Endodermal cell (in vitro differentiated cells): ENCODE results near the gene GPATCH3. TPM values are rescaled to one million over a fixed set of nuclear protein-coding genes. Genes with fewer than 3 reads are reported as not detected.

Experiments
- DNase-seq: peaks from one replicate; pipeline ENCODE4 v3.0.0-alpha.2; 2017
- H3K27ac ChIP-seq: 2 replicates; pipeline ENCODE4 v1.5.1; 2013; ENCODE audit warnings: mild to moderate bottlenecking, low read depth, low read length, moderate library complexity
- H3K27me3 ChIP-seq: 2 replicates; pipeline ENCODE4 v1.6.1; 2013; ENCODE audit warnings: mild to moderate bottlenecking, low read length, moderate library complexity; ENCODE audit not compliant: insufficient read depth, control insufficient read depth, poor library complexity, severe bottlenecking
- H3K36me3 ChIP-seq: 2 replicates; pipeline ENCODE4 v1.7.0; 2013; ENCODE audit warnings: mild to moderate bottlenecking, low read length, moderate library complexity; ENCODE audit not compliant: control insufficient read depth, insufficient read depth
- H3K4me1 ChIP-seq: one replicate; pipeline ENCODE4 v1.7.0; 2013; ENCODE audit warnings: low read length; ENCODE audit not compliant: control insufficient read depth, insufficient read depth
- H3K4me3 ChIP-seq: 2 replicates; pipeline ENCODE4 v1.5.1; 2013; ENCODE audit warnings: mild to moderate bottlenecking, low read length, moderate library complexity
- H3K9ac ChIP-seq: 2 replicates; pipeline ENCODE4 v1.6.1; 2013; ENCODE audit warnings: mild to moderate bottlenecking, low read length, moderate library complexity; ENCODE audit not compliant: poor library complexity, severe bottlenecking; ENCODE audit errors: extremely low read depth
- H3K9me3 ChIP-seq: 2 replicates; pipeline ENCODE4 v1.6.1; 2013; ENCODE audit warnings: mild to moderate bottlenecking, low read length, moderate library complexity; ENCODE audit not compliant: control insufficient read depth
- H3K27ac Mint-ChIP-seq: 2 replicates; pipeline ENCODE4 v1.8.0; 2020; ENCODE audit warnings: mixed read lengths
- H3K27me3 Mint-ChIP-seq: 2 replicates; pipeline ENCODE4 v1.8.0; 2021; ENCODE audit warnings: mild to moderate bottlenecking, mixed read lengths; ENCODE audit not compliant: insufficient read depth
- H3K36me3 Mint-ChIP-seq: 2 replicates; pipeline ENCODE4 v1.8.0; 2020; ENCODE audit warnings: low read depth, mixed read lengths
- H3K4me1 Mint-ChIP-seq: 2 replicates; pipeline ENCODE4 v1.8.0; 2020; ENCODE audit warnings: mixed read lengths
- H3K4me3 Mint-ChIP-seq: 2 replicates; pipeline ENCODE4 v1.8.0; 2020; ENCODE audit warnings: mild to moderate bottlenecking, moderate library complexity, mixed read lengths
- H3K9me3 Mint-ChIP-seq: 2 replicates; pipeline ENCODE4 v1.8.0; 2020; ENCODE audit warnings: mild to moderate bottlenecking, mixed read lengths
- CTCF ChIP-seq: fragments of 200-600 bp; sonication (generic); conservative IDR thresholded peaks from 2 replicates; pipeline ENCODE4 v1.5.0; 2021; ENCODE audit warnings: antibody characterized with exemption, mild to moderate bottlenecking
- WGBS, 2 experiments: methylation state at CpG; one replicate each; pipeline versions ENCODE4 v1.1.5 to v1.1.7; 2013; ENCODE audit warnings: missing lambda C conversion rate in 2 of 2, mixed read lengths in 1 of 2; ENCODE audit not compliant: insufficient coverage in 1 of 2, insufficient read length in 1 of 2; 5-methylcytosine and 5-hydroxymethylcytosine counted together
- total RNA-seq, 2 donors: library from RNA; stranded (reverse); fragmentation: NEBNext Ultra II Directional in 1 of 2; extraction: Animal tissue kit (Norgen Biotek cat#: 25700) in 1 of 2; gene quantifications; 2 replicates in 1 of 2; 3 replicates in 1 of 2; pipeline ENCODE4 v1.2.1, GENCODE V29; 2021

The GPATCH3 gene
- total RNA-seq, 2 donors from 2014 or later: 21.3 to 23.2 TPM

DNA sequence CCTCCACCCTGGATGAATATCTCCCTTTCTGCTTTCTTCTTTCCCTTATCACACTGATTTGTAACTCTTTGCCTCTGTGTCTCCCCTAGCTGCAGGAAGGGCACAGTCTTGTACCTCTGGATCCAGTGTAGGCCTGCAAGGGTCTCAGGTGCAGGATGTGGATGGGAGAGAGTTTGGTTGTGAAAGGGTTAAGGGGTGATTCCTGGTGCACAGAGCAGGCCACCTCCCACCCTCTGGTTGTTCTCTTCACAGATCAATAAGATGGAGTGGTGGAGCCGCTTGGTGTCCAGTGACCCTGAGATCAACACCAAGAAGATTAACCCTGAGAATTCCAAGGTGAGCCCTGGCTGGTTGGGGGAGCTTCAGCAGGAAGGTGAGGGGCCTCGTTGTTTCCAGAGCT lies 44.9 kb upstream of the GPATCH3 start:
- no peak for DNase-seq
- H3K4me3 Mint-ChIP-seq: no peak overlapping the region
- peaks cover 66% of the 10 kb centered on the region for H3K36me3 Mint-ChIP-seq
- no peak for TF ChIP-seq CTCF
- H3K4me1 Mint-ChIP-seq: peaks cover 17% of the 10 kb centered on the region
- H3K9me3 Mint-ChIP-seq: peaks cover 3% of the 10 kb centered on the region
- peaks cover 65% of the 10 kb centered on the region for H3K36me3 ChIP-seq
- no peaks in the 10 kb centered on the region for H3K27me3 ChIP-seq
- H3K27ac Mint-ChIP-seq: no peak overlapping the region
- H3K4me1 ChIP-seq: peaks cover 9% of the 10 kb centered on the region
- no peak overlapping the region for H3K9ac ChIP-seq
- WGBS, 2 experiments: 92 to 100% methylated on average over 2 of the region's 2 CpGs
- no peak overlapping the region for H3K27ac ChIP-seq
- no peaks in the 10 kb centered on the region for H3K27me3 Mint-ChIP-seq
- H3K9me3 ChIP-seq: no peaks in the 10 kb centered on the region
- no peak overlapping the region for H3K4me3 ChIP-seq

- Histone ChIP-seq H3K4me1 (peaks cover 9% of the 10 kb centered on the region), H3K4me3 (no peak overlapping the region), H3K27me3 (no peaks in the 10 kb centered on the region), H3K27ac (no peak overlapping the region), H3K9me3 (no peaks in the 10 kb centered on the region), H3K36me3 (peaks cover 77% of the 10 kb centered on the region), H3K9ac (no peak overlapping the region)
- no peaks in the 10 kb centered on the region for H3K27me3 Mint-ChIP-seq
- TF ChIP-seq CTCF: no peak
- peaks cover 3% of the 10 kb centered on the region for H3K9me3 Mint-ChIP-seq
- H3K4me1 Mint-ChIP-seq: peaks cover 11% of the 10 kb centered on the region
- WGBS, 2 experiments: 91 to 94% methylated on average over 4 to 12 of the region's 12 CpGs
- H3K27ac Mint-ChIP-seq: peak overlapping the region; percentile 74
- no peak for DNase-seq
- H3K36me3 Mint-ChIP-seq: peaks cover 70% of the 10 kb centered on the region
- no peak overlapping the region for H3K4me3 Mint-ChIP-seq
Measured at GRCh38 chr1:26942656-26943055, 42.4 kb upstream of the GPATCH3 start.

DNA sequence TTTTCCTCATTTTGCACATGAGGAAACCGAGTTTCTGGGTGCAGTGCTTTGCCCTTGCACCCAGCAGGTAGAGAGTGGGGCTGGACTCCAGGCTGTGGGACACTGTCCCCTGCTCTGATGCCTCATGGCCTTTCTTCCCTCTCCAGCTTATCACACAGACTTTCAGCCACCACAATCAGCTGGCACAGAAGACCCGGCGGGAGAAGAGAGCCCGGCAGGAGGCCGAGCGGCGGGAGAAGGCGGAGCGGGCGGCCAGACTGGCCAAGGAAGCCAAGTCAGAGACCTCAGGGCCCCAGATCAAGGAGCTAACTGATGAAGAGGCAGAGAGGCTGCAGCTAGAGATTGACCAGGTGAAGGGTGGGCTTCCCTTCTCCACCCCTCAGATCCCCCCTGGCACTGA lies 41.0 kb upstream of the GPATCH3 start:
- peaks cover 68% of the 10 kb centered on the region for H3K36me3 Mint-ChIP-seq
- 94 to 95% methylated on average over 5 to 10 of the region's 10 CpGs for WGBS, 2 experiments
- no peak for TF ChIP-seq CTCF
- Histone ChIP-seq H3K4me1 (peaks cover 9% of the 10 kb centered on the region), H3K9ac (no peak overlapping the region), H3K27ac (no peak overlapping the region), H3K36me3 (peaks cover 79% of the 10 kb centered on the region), H3K27me3 (no peaks in the 10 kb centered on the region), H3K4me3 (no peak overlapping the region), H3K9me3 (no peaks in the 10 kb centered on the region)
- H3K4me1 Mint-ChIP-seq: peaks cover 11% of the 10 kb centered on the region
- H3K4me3 Mint-ChIP-seq: no peak overlapping the region
- no peak for DNase-seq
- H3K27me3 Mint-ChIP-seq: no peaks in the 10 kb centered on the region
- no peak overlapping the region for H3K27ac Mint-ChIP-seq
- peaks cover 3% of the 10 kb centered on the region for H3K9me3 Mint-ChIP-seq
